GM18519 (cell line): ENCODE results near the gene TREH.

ENCODE experiments used
- ATAC-seq: cut with Tn5 transposase; IDR thresholded peaks from one replicate; pipeline ENCODE4 v1.9.1; 2021; ENCODE audit warnings: mild to moderate bottlenecking, moderate library complexity; ENCODE audit not compliant: unreplicated experiment, low FRiP score

The TREH gene

GRCh38 chr11:118633979-118634378, 45.5 kb downstream of the TREH start:
- no peak for ATAC-seq

GRCh38 chr11:118633319-118633690, 46.1 kb downstream of the TREH start:
- no peak for ATAC-seq

GRCh38 chr11:118632577-118633318, 46.7 kb downstream of the TREH start:
- no peak for ATAC-seq

GRCh38 chr11:118631142-118631909, 48.1 kb downstream of the TREH start:
- ATAC-seq: no peak

- no peak for ATAC-seq
These were observed 49.4 kb downstream of the TREH start for GRCh38 chr11:118629761-118630661.

- no peak for ATAC-seq
These were observed 50.4 kb downstream of the TREH start for GRCh38 chr11:118628861-118629549.

- no peak for ATAC-seq
These were observed 51.0 kb downstream of the TREH start for GRCh38 chr11:118628432-118628831.

- no peak for ATAC-seq
These were observed 51.4 kb downstream of the TREH start for GRCh38 chr11:118628031-118628430.

GRCh38 chr11:118627566-118627965, 51.9 kb downstream of the TREH start:
- no peak for ATAC-seq

- ATAC-seq: no peak
These were observed 53.5 kb downstream of the TREH start for GRCh38 chr11:118625976-118626375.

GRCh38 chr11:118625036-118625690, 54.3 kb downstream of the TREH start:
- no peak for ATAC-seq

GRCh38 chr11:118623269-118623655, 56.2 kb downstream of the TREH start:
- no peak for ATAC-seq

- ATAC-seq: no peak
These were observed 56.8 kb downstream of the TREH start for GRCh38 chr11:118622376-118623268.

- no peak for ATAC-seq
These were observed 57.6 kb downstream of the TREH start for GRCh38 chr11:118621784-118622375.

GRCh38 chr11:118621071-118621783, 58.2 kb downstream of the TREH start:
- no peak for ATAC-seq

- ATAC-seq: no peak
These were observed 58.9 kb downstream of the TREH start for GRCh38 chr11:118620529-118621070.

GRCh38 chr11:118619444-118620197, 59.8 kb downstream of the TREH start:
- no peak for ATAC-seq
